K562 (cell line): ENCODE results near the gene DCAF4. TPM values are rescaled to one million over a fixed set of nuclear protein-coding genes. Genes with fewer than 3 reads are reported as not detected.
A peak's percentile ranks its signal among the peaks of the same experiment; 100 is the strongest.

Experiments used
- ATF1 ChIP-seq, 2 experiments: fragments of 450-650 bp in 1 of 2; IDR thresholded peaks; 2 replicates each; pipeline ENCODE4 v1.6.1; 2016; ENCODE audit warnings: missing compliant biosample characterization in 1 of 2, missing genetic modification characterization in 1 of 2
- BRD9 ChIP-seq: fragments of 450-650 bp; IDR thresholded peaks from 2 replicates; pipeline ENCODE4 v1.6.1; 2018; ENCODE audit warnings: low read depth; ENCODE audit not compliant: partially characterized antibody
- CBX8 ChIP-seq: fragments of 200-600 bp; sonication (generic); IDR thresholded peaks from 2 replicates; pipeline ENCODE4 v1.6.1; 2012; ENCODE audit warnings: borderline replicate concordance, mixed run types, low read depth, mild to moderate bottlenecking, moderate library complexity, mixed read lengths, low read length, control low read depth, inconsistent platforms; ENCODE audit not compliant: poor library complexity, severe bottlenecking; ENCODE audit errors: extremely low read depth
- CREB1 ChIP-seq, 2 experiments: sonication (generic) in 1 of 2; formaldehyde crosslinking in 1 of 2; IDR thresholded peaks; 2 replicates each; pipeline versions ENCODE4 v1.6.1 to v1.8.0; 2012 to 2022; ENCODE audit warnings: inconsistent platforms in 1 of 2, mild to moderate bottlenecking in 1 of 2, missing genetic modification reagents in 1 of 2, moderate library complexity in 1 of 2
- DIDO1 ChIP-seq: fragments of 450-650 bp; IDR thresholded peaks from 2 replicates; pipeline ENCODE4 v1.6.1; 2016; ENCODE audit warnings: low read depth, missing biosample characterization, missing genetic modification characterization
- DNMT1 ChIP-seq: fragments of 450-650 bp; IDR thresholded peaks from 2 replicates; pipeline ENCODE4 v1.6.1; 2016; ENCODE audit warnings: antibody characterized with exemption, mild to moderate bottlenecking
- FOXM1 ChIP-seq, 2 experiments: fragments of 450-650 bp in 1 of 2; sonication (generic) in 1 of 2; formaldehyde crosslinking in 1 of 2; IDR thresholded peaks; 2 replicates each; pipeline versions ENCODE4 v1.6.1 to v1.9.0; 2017 to 2022; ENCODE audit warnings: low read depth in 2 of 2, mild to moderate bottlenecking in 2 of 2, missing genetic modification reagents in 1 of 2, moderate library complexity in 1 of 2
- GATAD2B ChIP-seq: fragments of 450-650 bp; IDR thresholded peaks from 2 replicates; pipeline ENCODE4 v1.6.1; 2017; ENCODE audit warnings: mild to moderate bottlenecking, borderline replicate concordance
- MAZ ChIP-seq, 2 experiments: fragments of 450-650 bp in 1 of 2; sonication (generic) in 1 of 2; formaldehyde crosslinking; IDR thresholded peaks in 1 of 2; conservative IDR thresholded peaks in 1 of 2; 2 replicates each; pipeline versions ENCODE4 v1.4.0 to v1.5.0; 2020; ENCODE audit warnings: mild to moderate bottlenecking in 1 of 2, missing genetic modification reagents in 1 of 2
- MTF1 ChIP-seq: fragments of 250-450 bp; sonication (Bioruptor Pico); IDR thresholded peaks from 2 replicates; pipeline ENCODE4 v1.9.0; 2021; ENCODE audit warnings: moderate library complexity, mild to moderate bottlenecking, inconsistent platforms, borderline replicate concordance
- PCBP1 ChIP-seq: fragments of 200-400 bp; formaldehyde crosslinking; IDR thresholded peaks from 2 replicates; pipeline ENCODE4 v1.6.1; 2018; ENCODE audit warnings: mild to moderate bottlenecking, low read depth, low read length; ENCODE audit not compliant: poor library complexity, severe bottlenecking
- XRCC4 ChIP-seq: IDR thresholded peaks from one replicate; pipeline ENCODE4 v1.6.1; 2011; ENCODE audit not compliant: insufficient read depth, insufficient read length; ENCODE audit errors: extremely low read depth
- ZKSCAN1 ChIP-seq: fragments of 150-350 bp; IDR thresholded peaks from 2 replicates; pipeline ENCODE4 v1.6.1; 2016; ENCODE audit warnings: low read depth, low read length
- ZNF507 ChIP-seq: conservative IDR thresholded peaks from 2 replicates; pipeline ENCODE4 v1.6.1; 2017; ENCODE audit warnings: missing genetic modification characterization, missing compliant biosample characterization
- ZNF583 ChIP-seq: fragments of 250-450 bp; sonication (Bioruptor Pico); IDR thresholded peaks from 2 replicates; pipeline ENCODE4 v1.4.0; 2020
- polyA plus RNA-seq, 8 experiments: library from polyadenylated mRNA; depleted of rRNA in 4 of 8; stranded (reverse) in 5 of 8; unstranded in 3 of 8; fragments of >200 nt; fragmentation: Nextera tagmentation in 2 of 8; fragmentation: Illumina TruSeq in 1 of 8; extraction: Ambion mirVana in 2 of 8; extraction: Trizol in 1 of 8; gene quantifications; 2 replicates each; pipeline versions ENCODE4 v1.2.1 to v1.2.3, GENCODE V29; 2011 to 2014; ENCODE audit warnings: inconsistent platforms in 1 of 8, missing spikeins in 1 of 8
- total RNA-seq, 7 experiments: library from RNA; depleted of rRNA in 6 of 7; stranded (reverse); fragments of >200 nt in 6 of 7; fragmentation: Illumina TruSeq in 2 of 7; extraction: Trizol in 2 of 7; gene quantifications; 2 replicates each; pipeline versions ENCODE4 v1.2.1 to v1.2.3, GENCODE V29; 2011 to 2021; ENCODE audit warnings: low replicate concordance in 1 of 7
- TF ChIP-seq, protein P1 (sequence below): fragments of 250-450 bp; sonication (Bioruptor Pico); IDR thresholded peaks from 2 replicates; pipeline ENCODE4 v1.5.0; 2020; ENCODE audit warnings: mild to moderate bottlenecking
- TF ChIP-seq, protein P2 (sequence below), 2 experiments: fragments of 200-800 bp in 1 of 2; sonication (Bioruptor generic) in 1 of 2; sonication (generic) in 1 of 2; formaldehyde crosslinking in 1 of 2; IDR thresholded peaks in 1 of 2; conservative IDR thresholded peaks in 1 of 2; 2 replicates each; pipeline versions ENCODE4 v1.5.0 to v1.6.1; 2016 to 2020; ENCODE audit warnings: missing compliant biosample characterization in 1 of 2, missing genetic modification characterization in 1 of 2, missing genetic modification reagents in 1 of 2
- TF ChIP-seq, protein P3 (sequence below): IDR thresholded peaks from 2 replicates; pipeline ENCODE4 v1.6.1; 2011; ENCODE audit not compliant: insufficient read length; ENCODE audit errors: extremely low read depth
- TF ChIP-seq, protein P4 (sequence below): fragments of 200-400 bp; formaldehyde crosslinking; IDR thresholded peaks from 2 replicates; pipeline ENCODE4 v1.6.1; 2017; ENCODE audit warnings: mild to moderate bottlenecking, low read depth, low read length, moderate library complexity

DCAF4 gene
- total and polyA plus RNA-seq, 9 of the 15 experiments (the other 6 are each of a cell fraction or from before 2014, with no cell fraction given): 2.7 to 49.2 (median 22.9) TPM

DNA sequence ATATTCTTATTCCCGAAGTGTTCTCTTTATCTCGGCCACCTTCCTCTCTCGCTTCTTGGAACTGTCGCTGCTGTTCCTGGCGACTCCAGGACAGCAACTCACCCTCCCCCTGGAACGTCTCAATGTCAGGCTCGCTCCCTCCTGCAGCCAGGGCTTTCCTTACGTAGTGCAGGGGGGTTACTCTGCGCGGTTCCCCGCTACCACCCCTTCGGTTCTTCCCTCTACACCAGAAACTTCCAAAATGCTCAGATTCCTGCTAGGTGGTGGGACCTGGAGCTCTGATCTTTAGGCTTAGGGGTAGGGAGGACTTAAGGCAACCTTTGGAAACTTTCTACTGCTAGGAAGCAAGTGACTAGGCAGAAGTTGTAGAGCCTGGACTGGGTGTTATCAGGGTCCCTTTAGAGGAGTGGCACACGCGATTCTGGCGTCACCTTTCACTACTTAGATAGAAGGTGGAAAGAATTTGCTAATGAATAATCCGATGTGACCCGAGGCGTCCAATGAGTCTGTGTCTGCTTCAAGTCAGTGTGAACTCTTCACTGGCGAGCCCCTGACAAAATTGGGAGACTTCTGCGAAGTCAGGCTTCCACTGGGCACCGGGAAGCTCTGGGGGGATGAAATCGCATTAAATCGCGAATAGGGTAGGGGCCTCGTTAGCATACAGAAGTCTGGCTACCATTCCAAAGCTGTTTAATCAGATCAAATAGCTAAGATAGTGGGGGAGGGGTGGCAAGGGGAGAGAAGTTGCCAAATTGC, 31.5 kb upstream of the DCAF4 start (continued):
- no peak for TF ChIP-seq ZNF583 (CRISPR knock-in tag)
- TF ChIP-seq ATF1 (CRISPR knock-in tag; IDR thresholded peaks at IDR 0.05): no peak
- peak; percentile 37 for TF ChIP-seq ATF1 (tag; IDR thresholded peaks at IDR 0.05)
- no peak for TF ChIP-seq CREB1 (IDR thresholded peaks at IDR 0.05)
- TF ChIP-seq CREB1 (CRISPR knock-in tag; IDR thresholded peaks at IDR 0.05): no peak
- TF ChIP-seq DNMT1: no peak
- TF ChIP-seq CBX8: no peak
- TF ChIP-seq, protein P1, sequence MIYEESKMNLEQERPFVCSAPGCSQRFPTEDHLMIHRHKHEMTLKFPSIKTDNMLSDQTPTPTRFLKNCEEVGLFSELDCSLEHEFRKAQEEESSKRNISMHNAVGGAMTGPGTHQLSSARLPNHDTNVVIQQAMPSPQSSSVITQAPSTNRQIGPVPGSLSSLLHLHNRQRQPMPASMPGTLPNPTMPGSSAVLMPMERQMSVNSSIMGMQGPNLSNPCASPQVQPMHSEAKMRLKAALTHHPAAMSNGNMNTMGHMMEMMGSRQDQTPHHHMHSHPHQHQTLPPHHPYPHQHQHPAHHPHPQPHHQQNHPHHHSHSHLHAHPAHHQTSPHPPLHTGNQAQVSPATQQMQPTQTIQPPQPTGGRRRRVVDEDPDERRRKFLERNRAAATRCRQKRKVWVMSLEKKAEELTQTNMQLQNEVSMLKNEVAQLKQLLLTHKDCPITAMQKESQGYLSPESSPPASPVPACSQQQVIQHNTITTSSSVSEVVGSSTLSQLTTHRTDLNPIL (CRISPR knock-in tag): no peak
- no peak for TF ChIP-seq ZKSCAN1
- TF ChIP-seq FOXM1 (IDR thresholded peaks at IDR 0.05; ENCODE audit: low read depth): no peak
- TF ChIP-seq FOXM1 (CRISPR knock-in tag; IDR thresholded peaks at IDR 0.05; ENCODE audit: low read depth): no peak
- no peak for TF ChIP-seq GATAD2B
- TF ChIP-seq, protein P2, sequence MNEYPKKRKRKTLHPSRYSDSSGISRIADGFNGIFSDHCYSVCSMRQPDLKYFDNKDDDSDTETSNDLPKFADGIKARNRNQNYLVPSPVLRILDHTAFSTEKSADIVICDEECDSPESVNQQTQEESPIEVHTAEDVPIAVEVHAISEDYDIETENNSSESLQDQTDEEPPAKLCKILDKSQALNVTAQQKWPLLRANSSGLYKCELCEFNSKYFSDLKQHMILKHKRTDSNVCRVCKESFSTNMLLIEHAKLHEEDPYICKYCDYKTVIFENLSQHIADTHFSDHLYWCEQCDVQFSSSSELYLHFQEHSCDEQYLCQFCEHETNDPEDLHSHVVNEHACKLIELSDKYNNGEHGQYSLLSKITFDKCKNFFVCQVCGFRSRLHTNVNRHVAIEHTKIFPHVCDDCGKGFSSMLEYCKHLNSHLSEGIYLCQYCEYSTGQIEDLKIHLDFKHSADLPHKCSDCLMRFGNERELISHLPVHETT (CRISPR knock-in tag; conservative IDR thresholded peaks at IDR 0.05 in 1 of 2, IDR thresholded peaks at IDR 0.05 in 1 of 2): no peak
- no peak for TF ChIP-seq BRD9
- TF ChIP-seq, protein P3, sequence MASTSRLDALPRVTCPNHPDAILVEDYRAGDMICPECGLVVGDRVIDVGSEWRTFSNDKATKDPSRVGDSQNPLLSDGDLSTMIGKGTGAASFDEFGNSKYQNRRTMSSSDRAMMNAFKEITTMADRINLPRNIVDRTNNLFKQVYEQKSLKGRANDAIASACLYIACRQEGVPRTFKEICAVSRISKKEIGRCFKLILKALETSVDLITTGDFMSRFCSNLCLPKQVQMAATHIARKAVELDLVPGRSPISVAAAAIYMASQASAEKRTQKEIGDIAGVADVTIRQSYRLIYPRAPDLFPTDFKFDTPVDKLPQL: no peak
- TF ChIP-seq DIDO1 (tag): no peak
- 0 out of 4 replicates have a peak, but pooled peaks of 1 of the 2 experiments have one; percentile 30 for TF ChIP-seq MAZ (CRISPR knock-in tag; conservative IDR thresholded peaks at IDR 0.05 in 1 of 2, IDR thresholded peaks at IDR 0.05 in 1 of 2)
- no peak for TF ChIP-seq PCBP1
- TF ChIP-seq, protein P4, sequence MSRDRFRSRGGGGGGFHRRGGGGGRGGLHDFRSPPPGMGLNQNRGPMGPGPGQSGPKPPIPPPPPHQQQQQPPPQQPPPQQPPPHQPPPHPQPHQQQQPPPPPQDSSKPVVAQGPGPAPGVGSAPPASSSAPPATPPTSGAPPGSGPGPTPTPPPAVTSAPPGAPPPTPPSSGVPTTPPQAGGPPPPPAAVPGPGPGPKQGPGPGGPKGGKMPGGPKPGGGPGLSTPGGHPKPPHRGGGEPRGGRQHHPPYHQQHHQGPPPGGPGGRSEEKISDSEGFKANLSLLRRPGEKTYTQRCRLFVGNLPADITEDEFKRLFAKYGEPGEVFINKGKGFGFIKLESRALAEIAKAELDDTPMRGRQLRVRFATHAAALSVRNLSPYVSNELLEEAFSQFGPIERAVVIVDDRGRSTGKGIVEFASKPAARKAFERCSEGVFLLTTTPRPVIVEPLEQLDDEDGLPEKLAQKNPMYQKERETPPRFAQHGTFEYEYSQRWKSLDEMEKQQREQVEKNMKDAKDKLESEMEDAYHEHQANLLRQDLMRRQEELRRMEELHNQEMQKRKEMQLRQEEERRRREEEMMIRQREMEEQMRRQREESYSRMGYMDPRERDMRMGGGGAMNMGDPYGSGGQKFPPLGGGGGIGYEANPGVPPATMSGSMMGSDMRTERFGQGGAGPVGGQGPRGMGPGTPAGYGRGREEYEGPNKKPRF: no peak
- TF ChIP-seq XRCC4: no peak
- no peak for TF ChIP-seq MTF1 (CRISPR knock-in tag)
- no peak for TF ChIP-seq ZNF507
